Stimulated activated CD4-positive, alpha-beta T cell treated with anti-CD3 and anti-CD28 coated beads, Interleukin-4, amount 100 ng/mL, for 1 hour (primary cell): ENCODE results near the gene CDH15.
A peak's percentile ranks its signal among the peaks of the same experiment; 100 is the strongest.

Experiments used
- DNase-seq: peaks from one replicate; pipeline ENCODE4 v3.0.0-alpha.2; 2020

CDH15 gene

DNA sequence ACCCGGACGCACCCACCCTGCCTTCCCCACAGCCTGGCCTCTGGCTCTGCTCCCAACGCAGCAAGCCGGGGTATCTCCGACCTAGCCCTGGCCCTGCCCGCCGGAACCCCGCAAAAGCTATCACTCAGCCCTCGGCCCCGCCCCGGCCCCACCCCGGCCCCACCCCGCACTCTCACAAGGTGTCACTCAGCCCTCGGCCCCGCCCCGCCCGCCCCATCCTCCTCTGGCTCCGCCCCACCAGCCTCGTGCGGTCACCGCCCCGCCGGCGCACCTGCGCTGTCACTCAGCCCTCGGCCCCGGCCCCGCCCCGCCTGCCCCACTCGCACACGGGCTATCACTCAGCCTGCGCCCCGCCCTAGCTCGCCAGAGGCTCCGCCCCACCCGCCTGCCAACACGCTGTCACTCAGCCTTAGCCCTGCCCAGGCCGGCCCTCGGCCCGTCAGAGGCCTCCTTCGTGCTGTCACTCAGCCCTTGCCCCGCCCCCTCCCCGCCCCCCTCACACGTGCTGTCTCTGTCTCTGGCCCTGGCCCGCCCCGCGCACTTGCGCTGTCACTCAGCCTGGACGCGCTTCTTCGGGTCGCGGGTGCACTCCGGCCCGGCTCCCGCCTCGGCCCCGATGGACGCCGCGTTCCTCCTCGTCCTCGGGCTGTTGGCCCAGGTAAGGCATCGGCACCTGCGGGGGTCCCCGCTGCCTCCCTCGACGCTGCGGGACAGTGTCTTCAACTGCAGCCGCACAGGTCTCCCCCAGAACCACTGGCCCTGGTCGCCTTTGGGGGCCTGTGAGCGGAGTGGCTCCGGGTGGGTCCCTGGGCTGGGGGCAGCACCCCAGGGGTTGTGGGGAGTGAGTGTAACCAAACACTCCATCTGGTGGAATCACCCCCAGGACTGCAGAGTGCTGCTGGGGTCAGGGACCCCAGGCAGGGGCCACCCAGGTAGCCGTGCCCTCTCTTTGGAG is at the start of gene CDH15:
CDH15 (plus strand) TSS at position 533 of the 955 bp plus-strand sequence; CDS start at position 617, 84 bp downstream.
- DNase-seq: peak; percentile 97

DNA sequence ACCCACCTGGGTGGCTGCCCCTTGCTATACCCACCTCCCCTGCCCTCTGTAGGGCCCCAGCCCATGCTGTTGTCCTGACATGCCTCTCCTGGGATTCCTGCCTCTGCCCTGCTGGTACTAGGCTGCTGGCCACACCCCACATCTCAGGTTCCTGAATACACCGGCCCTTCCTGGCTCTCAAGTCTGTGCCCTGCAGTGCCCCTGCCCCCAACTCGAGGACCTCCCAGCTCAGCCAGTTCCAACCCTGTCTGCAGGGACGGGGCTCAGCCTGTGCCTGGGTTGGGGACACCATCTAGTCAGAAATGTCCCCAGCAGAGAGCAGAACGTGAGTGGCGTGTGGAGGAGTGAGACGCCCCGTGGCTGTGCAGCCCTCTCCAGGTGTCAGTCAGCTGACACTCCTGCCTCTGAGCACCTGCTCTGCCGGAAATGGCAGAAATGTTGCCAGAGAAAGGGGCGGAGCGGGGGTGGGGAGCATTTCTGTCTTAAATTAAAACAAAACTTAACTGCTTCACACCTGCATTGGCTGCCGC is 49.2 kb upstream of the CDH15 start:
- peak; percentile 60 for DNase-seq

DNA sequence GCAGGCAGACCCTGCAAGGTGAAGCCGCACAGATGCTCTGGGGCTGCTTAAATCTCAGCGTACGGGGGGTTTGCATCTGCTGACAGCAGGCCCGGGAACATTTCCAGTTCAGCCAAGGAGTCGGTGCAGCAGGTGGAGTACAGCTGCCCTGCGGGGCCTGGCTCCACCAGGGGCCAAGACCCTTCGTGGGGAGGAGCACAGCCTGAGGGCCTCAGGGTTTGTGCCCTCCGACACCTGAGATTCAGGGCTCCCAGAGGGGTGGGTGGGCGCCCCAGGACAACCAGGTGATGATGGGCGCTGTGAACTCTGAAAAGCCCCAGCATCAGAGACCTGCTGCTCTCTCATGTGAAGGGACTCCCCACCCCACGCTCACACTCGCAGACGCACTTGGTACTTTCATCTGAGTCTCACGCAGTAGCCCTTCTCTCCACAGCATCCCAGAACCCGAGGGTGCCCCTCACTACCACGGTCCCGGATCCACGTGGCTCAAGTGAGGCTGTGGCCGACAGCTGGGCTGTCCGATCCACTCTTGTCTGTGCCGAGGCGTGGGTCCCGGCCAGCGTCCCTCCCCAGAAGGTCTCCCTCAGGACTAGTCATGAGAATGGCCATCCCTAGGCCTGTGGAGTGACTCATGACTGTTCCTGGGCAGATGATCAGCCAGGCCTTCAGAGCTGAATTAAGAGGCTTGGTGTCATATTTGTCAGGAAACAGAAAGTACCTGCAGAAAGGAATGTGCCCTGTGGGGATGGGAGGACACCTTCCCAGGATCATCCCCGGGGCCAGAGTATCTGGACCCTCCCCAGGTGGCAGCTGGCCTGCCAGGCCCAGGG is 48.3 kb upstream of the CDH15 start:
- no peak for DNase-seq

GRCh38 chr16:89123831-89124100 is 47.8 kb upstream of the CDH15 start:
- DNase-seq: no peak

DNA sequence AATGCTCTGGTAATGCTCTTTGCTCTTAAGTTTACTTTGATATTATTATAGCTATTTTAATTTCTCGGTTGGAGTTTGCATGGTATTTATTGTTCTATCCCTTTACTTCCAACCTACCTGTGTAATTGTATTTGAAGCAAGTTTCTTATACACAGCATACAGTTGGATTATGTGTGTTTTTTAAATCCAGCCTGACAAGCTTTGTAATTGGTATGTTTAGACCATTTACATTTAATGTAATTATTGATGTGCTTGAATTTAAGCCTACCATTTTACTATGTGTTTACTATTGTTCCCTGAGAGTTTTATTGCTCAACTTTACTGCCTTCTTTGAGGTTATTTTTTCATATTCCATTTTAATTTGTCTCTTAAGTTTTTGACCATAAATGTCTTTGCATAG is 42.2 kb upstream of the CDH15 start:
- no peak for DNase-seq

DNA sequence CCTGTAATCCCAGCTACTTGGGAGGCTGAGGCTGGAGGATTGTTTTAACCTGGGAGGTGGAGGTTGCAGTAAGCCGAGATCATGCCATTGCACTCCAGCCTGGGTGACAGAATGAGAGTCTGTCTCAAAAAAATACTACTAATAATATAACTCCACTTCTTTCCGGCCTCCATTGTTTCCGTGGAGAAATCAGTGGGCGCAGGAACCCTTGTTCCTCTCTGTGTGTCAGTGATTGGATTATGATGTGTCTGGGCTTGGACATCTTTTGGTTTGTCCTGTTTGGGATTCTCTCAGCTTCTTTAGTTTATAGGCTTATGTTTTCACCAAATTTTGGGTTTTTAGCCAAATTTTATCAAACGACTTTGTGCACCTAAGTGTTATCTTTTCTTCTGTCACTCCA is 41.1 kb upstream of the CDH15 start:
- DNase-seq: no peak

DNA sequence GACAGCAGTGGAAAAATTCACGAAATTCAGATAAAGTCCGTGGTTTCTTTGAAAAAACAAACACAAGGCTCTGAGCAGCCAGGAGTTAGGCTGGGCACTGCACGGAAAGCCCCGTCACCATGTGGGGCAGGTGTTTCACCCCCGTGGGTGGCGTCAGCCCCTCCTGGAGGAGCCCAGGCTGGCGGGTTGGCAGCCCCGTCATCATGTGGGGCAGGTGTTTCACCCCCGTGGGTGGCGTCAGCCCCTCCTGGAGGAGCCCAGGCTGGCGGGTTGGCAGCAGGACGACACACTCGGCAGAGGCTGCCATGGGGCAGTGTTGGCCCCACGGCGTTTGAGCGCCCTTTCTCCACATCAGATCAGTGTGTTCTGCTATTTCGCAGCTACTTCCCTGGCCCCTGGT is 39.8 kb upstream of the CDH15 start:
- DNase-seq: no peak

DNA sequence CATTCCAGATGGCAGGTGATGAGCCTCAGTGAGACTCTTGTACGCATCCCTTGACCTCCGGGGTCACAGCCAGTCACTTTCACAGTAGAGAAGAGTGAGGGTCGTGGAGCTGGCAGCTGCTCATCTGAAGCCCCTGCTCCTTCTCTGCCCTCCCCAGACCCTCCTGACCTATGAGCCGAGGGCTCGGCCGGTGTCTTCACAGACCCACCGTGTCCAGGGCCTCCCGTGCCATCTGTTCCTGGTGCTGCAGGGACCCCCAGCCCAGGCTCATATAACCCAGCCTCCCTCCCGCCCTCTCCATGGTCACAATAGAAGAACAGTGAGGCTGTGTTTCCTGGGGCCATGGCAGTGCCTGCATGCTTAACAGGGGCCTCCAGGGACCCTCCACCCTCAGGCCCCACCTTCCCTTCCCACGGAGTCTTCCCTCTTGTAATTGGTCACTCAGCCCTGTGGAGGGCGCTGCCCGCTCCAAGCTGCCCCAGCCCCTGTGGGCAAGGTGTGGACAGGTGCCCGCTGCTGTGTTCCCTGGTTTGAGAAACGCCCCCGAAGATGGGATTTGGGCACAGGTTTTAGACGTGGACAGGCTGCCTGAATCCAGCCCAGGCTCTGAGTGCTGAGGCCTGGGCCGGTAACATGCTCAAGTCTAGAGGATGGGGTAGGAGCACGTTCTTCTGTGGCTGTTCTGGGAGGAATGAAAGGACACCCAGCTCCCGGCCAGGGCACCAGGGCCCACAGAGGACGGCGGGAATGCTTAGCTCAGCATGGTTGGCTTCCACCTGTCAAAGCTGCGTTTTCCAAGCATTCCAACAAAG is 39.1 kb upstream of the CDH15 start:
- no peak for DNase-seq

DNA sequence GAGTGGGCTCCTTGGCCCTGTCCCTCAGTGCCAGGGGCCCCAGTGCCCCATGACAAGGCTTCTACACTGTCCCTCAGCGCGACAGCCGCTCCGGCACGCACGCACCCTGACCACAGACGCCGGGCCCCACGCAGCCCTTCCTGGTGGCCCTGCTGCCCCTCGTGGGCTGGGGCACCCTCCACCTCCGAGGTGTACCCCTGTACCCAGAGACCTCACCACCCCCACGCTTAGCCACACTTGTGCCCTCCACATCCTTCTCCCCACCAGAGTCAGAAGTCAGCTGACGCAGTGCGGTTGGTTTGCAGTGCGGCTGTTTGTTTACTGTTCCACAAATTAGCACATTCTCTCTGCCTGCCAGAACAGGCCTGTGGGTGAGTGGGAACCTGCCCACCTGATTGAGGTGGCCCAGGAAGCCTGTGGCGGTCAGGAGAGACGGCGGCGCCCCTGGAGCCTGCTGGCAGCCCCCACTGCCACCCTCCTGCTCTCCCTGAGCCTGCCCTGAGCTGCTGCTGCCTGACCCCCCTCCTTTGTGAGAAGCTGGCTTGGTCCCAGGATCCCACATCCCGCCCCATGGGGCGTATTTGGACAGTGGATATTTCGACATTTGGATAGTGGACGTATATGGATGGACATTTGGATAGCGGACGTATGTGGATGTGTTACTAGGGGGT is 38.0 kb upstream of the CDH15 start:
- no peak for DNase-seq

GRCh38 chr16:89134269-89134668 is 37.3 kb upstream of the CDH15 start:
- DNase-seq: no peak

GRCh38 chr16:89135166-89135565 is 36.4 kb upstream of the CDH15 start:
- no peak for DNase-seq

- no peak for DNase-seq
These were observed 35.4 kb upstream of the CDH15 start for GRCh38 chr16:89135971-89136765.

- DNase-seq: no peak
These were observed 34.6 kb upstream of the CDH15 start for GRCh38 chr16:89136931-89137330.

GRCh38 chr16:89137666-89138512 is 33.7 kb upstream of the CDH15 start:
- DNase-seq: no peak

DNA sequence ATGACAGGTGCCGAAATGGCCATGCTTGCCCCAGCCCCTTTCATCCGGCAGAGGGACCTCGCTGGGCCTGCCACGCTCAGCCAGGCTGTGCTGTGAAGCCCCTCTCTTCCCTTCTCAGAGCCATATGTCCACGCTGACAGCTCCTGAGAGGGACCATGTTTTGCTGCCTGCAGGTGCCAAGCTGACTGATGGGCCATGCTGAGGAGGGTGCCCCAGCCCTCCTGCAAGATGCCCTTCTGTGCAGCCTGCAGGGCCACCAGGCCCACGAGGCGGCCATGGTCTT is 33.1 kb upstream of the CDH15 start:
- no peak for DNase-seq

- DNase-seq: no peak
These were observed 32.6 kb upstream of the CDH15 start for GRCh38 chr16:89138843-89139520.

DNA sequence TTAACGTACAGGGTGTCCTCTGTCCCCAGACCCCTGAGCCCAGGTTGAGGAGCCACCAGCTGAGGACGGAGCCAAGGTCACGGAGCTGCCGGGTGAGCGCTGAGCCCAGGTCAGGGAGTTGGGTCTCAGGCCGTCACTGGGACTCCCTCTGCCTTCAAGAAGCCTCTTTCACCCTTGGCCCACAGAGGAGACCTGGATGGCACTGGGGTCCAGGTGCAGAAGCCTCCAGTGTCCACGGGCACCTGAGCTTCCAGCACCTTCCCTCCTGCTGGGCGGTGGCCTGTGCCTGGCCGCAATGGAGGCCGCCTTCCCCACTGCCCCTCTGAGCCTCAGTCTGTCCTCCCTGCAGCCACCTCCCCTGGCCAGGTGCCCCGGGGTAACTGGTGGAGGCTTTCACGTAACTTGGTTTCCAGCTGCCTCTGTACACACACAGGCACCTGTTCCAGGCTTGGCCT is 31.6 kb upstream of the CDH15 start:
- DNase-seq: no peak

GRCh38 chr16:89140401-89140800 is 31.1 kb upstream of the CDH15 start:
- no peak for DNase-seq

GRCh38 chr16:89140981-89141883 is 30.3 kb upstream of the CDH15 start:
- DNase-seq: no peak
